Psoas muscle (tissue), 8 donors: ENCODE measurements around the gene PRKD3. TPM values are rescaled to one million over a fixed set of nuclear protein-coding genes. Genes with fewer than 3 reads are reported as not detected.

ENCODE experiments used
- ATAC-seq, 4 donors: fragments of 200-7000 bp; cut with Tn5 transposase; one replicate each; pipeline ENCODE4 v1.9.1; 2020; ENCODE audit warnings: moderate library complexity in 3 of 4, mild to moderate bottlenecking in 2 of 4
- DNase-seq, 2 donors: peaks; one replicate each; pipeline ENCODE4 v3.0.0-alpha.2; 2020
- H3K27ac ChIP-seq: fragments of 200-600 bp; one replicate; pipeline ENCODE4 v1.8.0; 2022
- H3K27me3 ChIP-seq, 3 donors: fragments of 200-600 bp in 1 of 3; one replicate each; pipeline versions ENCODE4 v1.6.1 to v1.8.0; 2013 to 2022; ENCODE audit warnings: low read length in 2 of 3, mild to moderate bottlenecking in 2 of 3, moderate library complexity in 1 of 3; ENCODE audit not compliant: insufficient read depth in 3 of 3
- H3K36me3 ChIP-seq, 2 donors: fragments of 200-600 bp in 1 of 2; one replicate each; pipeline versions ENCODE4 v1.6.1 to v1.8.0; 2013 to 2022; ENCODE audit warnings: low read depth in 1 of 2, mild to moderate bottlenecking in 1 of 2, moderate library complexity in 1 of 2; ENCODE audit not compliant: insufficient read depth in 1 of 2
- H3K4me1 ChIP-seq: fragments of 200-600 bp; one replicate; pipeline ENCODE4 v1.8.0; 2022
- H3K4me3 ChIP-seq: fragments of 200-600 bp; one replicate; pipeline ENCODE4 v1.8.0; 2022; ENCODE audit warnings: mild to moderate bottlenecking
- H3K9me3 ChIP-seq: fragments of 200-600 bp; one replicate; pipeline ENCODE4 v1.8.0; 2022
- CTCF ChIP-seq: fragments of 200-600 bp; IDR thresholded peaks from one replicate; pipeline ENCODE4 v1.8.0; 2022; ENCODE audit warnings: antibody characterized with exemption
- WGBS, 3 donors: extraction: QIAGEN DNeasy Blood & Tissue Kit; methylation state at CpG; one replicate each; pipeline versions ENCODE4 v1.1.6 to v1.1.7; 2013; 5-methylcytosine and 5-hydroxymethylcytosine counted together
- intact Hi-C, 2 donors: fragments of 100-400 bp; cut with DNase I; formaldehyde crosslinking; loops; one replicate each; pipeline versions ENCODE4 v1.11.0 to v1.14.2; 2022
- polyA plus RNA-seq, 3 donors: library from polyadenylated mRNA; stranded (reverse); fragments of 200-250 nt; gene quantifications; one replicate each; pipeline ENCODE4 v1.2.3, GENCODE V29; 2013
- total RNA-seq, 4 donors: library from RNA; stranded (reverse); fragmentation: NEBNext Ultra II Directional in 2 of 4; extraction: Animal tissue kit (Norgen Biotek cat#: 25700) in 2 of 4; gene quantifications; one replicate each; pipeline versions ENCODE4 v1.2.1 to v1.2.4, GENCODE V29; 2021 to 2023
- donor health status: healthy with polysubstance abuse.
- donor health status: DM: no; HTN: no; CAD: no; lungs with moderate emphysema.
- donor health status: Bipolar disorder and iron deficiency.
- donor health status: healthy.
- donor health status: DM: yes; HTN: yes; CAD: no.
- donor health status: DM: no; HTN: no; CAD: no.
- donor health status: DM: no; HTN: no; CAD: no.
- donor health status: DM: yes; HTN: yes; CAD: no.

The PRKD3 gene
- total and polyA plus RNA-seq, 7 donors = 5.5 to 21.4 (median 17.1) TPM

- no peak for ATAC-seq
- intact Hi-C loops = loop anchor here in 1 of 2 donors (5.0 kb wide), 1 partner anchor 41 kb away; no protein-coding TSS in a partner anchor
Observed at GRCh38 chr2:37287966-37288365, 36.7 kb downstream of the PRKD3 start.

GRCh38 chr2:37284381-37284780 is 40.3 kb downstream of the PRKD3 start:
- intact Hi-C loops = no loop called here
- Histone ChIP-seq H3K4me1 (no peaks in the 10 kb centered on the region), H3K36me3 (peaks cover 4 to 94% of the 10 kb centered on the region in 2 donors), H3K27ac (no peak overlapping the region), H3K4me3 (no peak overlapping the region), H3K27me3 (no peaks in the 10 kb centered on the region), H3K9me3 (no peaks in the 10 kb centered on the region)
- ATAC-seq = no peak
- DNase-seq = no peak
- no peak for TF ChIP-seq CTCF

More at GRCh38 chr2:37287966-37288365, 36.7 kb downstream of the PRKD3 start:
- Histone ChIP-seq H3K36me3 (peaks cover under 1 to 92% of the 10 kb centered on the region in 2 donors), H3K27me3 (no peaks in the 10 kb centered on the region), H3K4me3 (no peak overlapping the region), H3K27ac (no peak overlapping the region), H3K9me3 (no peaks in the 10 kb centered on the region), H3K4me1 (no peaks in the 10 kb centered on the region)
- no peak for DNase-seq
- WGBS, 3 donors = 95 to 98% (median 97%) methylated on average over 2 of the region's 2 CpGs
- TF ChIP-seq CTCF = peak; percentile 6

GRCh38 chr2:37283207-37283606 is 41.4 kb downstream of the PRKD3 start:
- Histone ChIP-seq H3K4me1 (no peaks in the 10 kb centered on the region), H3K27me3 (no peaks in the 10 kb centered on the region), H3K9me3 (no peaks in the 10 kb centered on the region), H3K4me3 (no peak overlapping the region), H3K36me3 (peaks cover 4 to 93% of the 10 kb centered on the region in 2 donors), H3K27ac (no peak overlapping the region)
- ATAC-seq = peak; percentile 58 to 88 (median 82)
- TF ChIP-seq CTCF = no peak
- intact Hi-C loops = no loop called here
- WGBS, 3 donors = 96 to 99% (median 96%) methylated on average over 2 of the region's 2 CpGs
- DNase-seq = no peak

GRCh38 chr2:37282746-37283145 is 41.9 kb downstream of the PRKD3 start:
- Histone ChIP-seq H3K36me3 (peaks cover 4 to 93% of the 10 kb centered on the region in 2 donors), H3K27ac (no peak overlapping the region), H3K27me3 (no peaks in the 10 kb centered on the region), H3K4me3 (no peak overlapping the region), H3K4me1 (no peaks in the 10 kb centered on the region), H3K9me3 (no peaks in the 10 kb centered on the region)
- 89 to 93% (median 93%) methylated on average over 2 of the region's 2 CpGs for WGBS, 3 donors
- intact Hi-C loops = no loop called here
- DNase-seq = no peak
- TF ChIP-seq CTCF = no peak
- ATAC-seq = peak in 1 of 4 donors; percentile 25

- Histone ChIP-seq H3K27ac (no peak overlapping the region), H3K9me3 (no peaks in the 10 kb centered on the region), H3K4me3 (no peak overlapping the region), H3K27me3 (no peaks in the 10 kb centered on the region), H3K36me3 (peaks cover 4 to 93% of the 10 kb centered on the region in 2 donors), H3K4me1 (no peaks in the 10 kb centered on the region)
- intact Hi-C loops = no loop called here
- DNase-seq (no peak), ATAC-seq (no peak)
- TF ChIP-seq CTCF = no peak
- 93 to 100% (median 97%) methylated on average over 1 of the region's 1 CpG for WGBS, 3 donors
Observed at GRCh38 chr2:37281916-37282315, 42.7 kb downstream of the PRKD3 start.
